H9 (cell line): ENCODE data around the gene FNDC7. TPM values are rescaled to one million over a fixed set of nuclear protein-coding genes. Genes with fewer than 3 reads are reported as not detected.
A peak's percentile ranks its signal among the peaks of the same experiment; 100 is the strongest.

ENCODE experiments used
- DNase-seq: peaks from one replicate; pipeline ENCODE4 v3.0.0-alpha.2; 2017
- H2AFZ ChIP-seq: one replicate; pipeline ENCODE4 v1.6.1; 2013; ENCODE audit warnings: mild to moderate bottlenecking, low read length, control low read depth, moderate library complexity
- H2AK5ac ChIP-seq: 2 replicates; pipeline ENCODE4 v1.6.1; 2013; ENCODE audit warnings: low read length, control low read depth, mixed read lengths; ENCODE audit not compliant: insufficient read length
- H2BK120ac ChIP-seq: one replicate; pipeline ENCODE4 v1.6.1; 2013; ENCODE audit warnings: low read depth, mild to moderate bottlenecking, low read length, control low read depth, inconsistent platforms; ENCODE audit not compliant: poor library complexity, severe bottlenecking
- H2BK12ac ChIP-seq: 2 replicates; pipeline ENCODE4 v1.6.1; 2013; ENCODE audit warnings: low read length, control low read depth, mixed read lengths, low read depth; ENCODE audit not compliant: insufficient read length
- H2BK15ac ChIP-seq: 2 replicates; pipeline ENCODE4 v1.6.1; 2013; ENCODE audit warnings: low read depth, low read length, control low read depth
- H2BK20ac ChIP-seq: one replicate; pipeline ENCODE4 v1.6.1; 2013; ENCODE audit warnings: low read depth, mild to moderate bottlenecking, low read length, control low read depth, inconsistent platforms; ENCODE audit not compliant: poor library complexity, severe bottlenecking
- H2BK5ac ChIP-seq: 2 replicates; pipeline ENCODE4 v1.6.1; 2013; ENCODE audit warnings: low read length, control low read depth, mixed read lengths; ENCODE audit not compliant: insufficient read length
- H3K14ac ChIP-seq: 2 replicates; pipeline ENCODE4 v1.6.1; 2013; ENCODE audit warnings: low read length, control low read depth; ENCODE audit not compliant: insufficient read depth
- H3K18ac ChIP-seq: 2 replicates; pipeline ENCODE4 v1.6.1; 2013; ENCODE audit warnings: low read depth, mild to moderate bottlenecking, mixed read lengths, low read length, control low read depth; ENCODE audit not compliant: insufficient read length
- H3K23ac ChIP-seq: 2 replicates; pipeline ENCODE4 v1.6.1; 2013; ENCODE audit warnings: low read length, control low read depth, mixed read lengths, low read depth; ENCODE audit not compliant: insufficient read length
- H3K23me2 ChIP-seq: 2 replicates; pipeline ENCODE4 v1.6.1; 2013; ENCODE audit warnings: low read depth, mild to moderate bottlenecking, mixed read lengths, low read length, control low read depth; ENCODE audit not compliant: insufficient read length, poor library complexity, severe bottlenecking
- H3K27ac ChIP-seq: 2 replicates; pipeline ENCODE4 v1.5.1; 2013; ENCODE audit warnings: low read length, control low read depth, mixed read lengths, low read depth; ENCODE audit not compliant: insufficient read length
- H3K27me3 ChIP-seq: 2 replicates; pipeline ENCODE4 v1.6.1; 2013; ENCODE audit warnings: low read length, control low read depth, inconsistent platforms; ENCODE audit not compliant: insufficient read depth
- H3K4ac ChIP-seq: 2 replicates; pipeline ENCODE4 v1.6.1; 2013; ENCODE audit warnings: low read depth, mild to moderate bottlenecking, control low read depth, inconsistent platforms, low read length, moderate library complexity
- H3K4me1 ChIP-seq: 2 replicates; pipeline ENCODE4 v1.6.1; 2013; ENCODE audit warnings: low read length, control low read depth, inconsistent platforms; ENCODE audit not compliant: insufficient read depth
- H3K4me2 ChIP-seq: 2 replicates; pipeline ENCODE4 v1.6.1; 2013; ENCODE audit warnings: low read length, control low read depth, mixed read lengths; ENCODE audit not compliant: insufficient read length, insufficient read depth
- H3K56ac ChIP-seq: 2 replicates; pipeline ENCODE4 v1.6.1; 2013; ENCODE audit warnings: low read depth, mild to moderate bottlenecking, mixed read lengths, low read length, control low read depth; ENCODE audit not compliant: insufficient read length
- H3K79me1 ChIP-seq: 2 replicates; pipeline ENCODE4 v1.6.1; 2013; ENCODE audit warnings: low read depth, mild to moderate bottlenecking, moderate library complexity, low read length, control low read depth, inconsistent platforms; ENCODE audit not compliant: insufficient read depth, poor library complexity, severe bottlenecking
- H3K79me2 ChIP-seq: 2 replicates; pipeline ENCODE4 v1.6.1; 2013; ENCODE audit warnings: low read length, control low read depth, inconsistent platforms; ENCODE audit not compliant: insufficient read depth
- H3K9ac ChIP-seq: 2 replicates; pipeline ENCODE4 v1.6.1; 2013; ENCODE audit warnings: low read length, control low read depth, mixed read lengths; ENCODE audit not compliant: insufficient read length; ENCODE audit errors: extremely low read depth
- H3K9me3 ChIP-seq: one replicate; pipeline ENCODE4 v1.6.1; 2013; ENCODE audit warnings: low read depth, low read length, inconsistent platforms; ENCODE audit not compliant: control insufficient read depth
- H3T11ph ChIP-seq: one replicate; pipeline ENCODE4 v1.6.1; 2013; ENCODE audit warnings: mild to moderate bottlenecking, low read length, control low read depth, inconsistent platforms
- H4K20me1 ChIP-seq: one replicate; pipeline ENCODE4 v1.6.1; 2013; ENCODE audit not compliant: control insufficient read depth, insufficient read length, insufficient read depth
- H4K5ac ChIP-seq: 2 replicates; pipeline ENCODE4 v1.6.1; 2013; ENCODE audit warnings: low read depth, mild to moderate bottlenecking, mixed read lengths, low read length, control low read depth; ENCODE audit not compliant: insufficient read length
- H4K8ac ChIP-seq: replicated peaks from 2 replicates; pipeline ENCODE4 v1.6.1; 2013; ENCODE audit warnings: low read length, control low read depth, mixed read lengths, low read depth; ENCODE audit not compliant: insufficient read length
- H4K91ac ChIP-seq: 2 replicates; pipeline ENCODE4 v1.6.1; 2013; ENCODE audit warnings: low read depth, mild to moderate bottlenecking, moderate library complexity, mixed read lengths, low read length, control low read depth; ENCODE audit not compliant: insufficient read length
- H3K27ac Mint-ChIP-seq, 3 experiments: 2 replicates in 2 of 3; 3 replicates in 1 of 3; pipeline ENCODE4 v1.8.0; 2020 to 2021; ENCODE audit warnings: mixed read lengths in 3 of 3, mild to moderate bottlenecking in 1 of 3, moderate library complexity in 1 of 3
- H3K27me3 Mint-ChIP-seq: 2 replicates; pipeline ENCODE4 v1.8.0; 2021; ENCODE audit warnings: low read depth, mild to moderate bottlenecking, moderate library complexity, mixed read lengths
- H3K36me3 Mint-ChIP-seq, 3 experiments: 2 replicates in 2 of 3; 3 replicates in 1 of 3; pipeline ENCODE4 v1.8.0; 2020 to 2021; ENCODE audit warnings: low read depth in 3 of 3, mixed read lengths in 3 of 3; ENCODE audit not compliant: insufficient read depth in 1 of 3
- H3K4me1 Mint-ChIP-seq, 2 experiments: 2 replicates each; pipeline ENCODE4 v1.8.0; 2020; ENCODE audit warnings: mixed read lengths in 2 of 2
- H3K4me3 Mint-ChIP-seq, 2 experiments: 2 replicates in 1 of 2; 3 replicates in 1 of 2; pipeline ENCODE4 v1.8.0; 2020 to 2021; ENCODE audit warnings: mild to moderate bottlenecking in 2 of 2, mixed read lengths in 2 of 2, moderate library complexity in 1 of 2
- H3K9me3 Mint-ChIP-seq, 2 experiments: 2 replicates in 1 of 2; 3 replicates in 1 of 2; pipeline ENCODE4 v1.8.0; 2020; ENCODE audit warnings: mild to moderate bottlenecking in 2 of 2, mixed read lengths in 2 of 2, moderate library complexity in 1 of 2
- WGBS: extraction: QIAGEN DNeasy Blood & Tissue Kit; methylation state at CpG from one replicate; pipeline ENCODE4 v1.1.7; 2013; ENCODE audit warnings: missing lambda C conversion rate, low lambda C conversion rate, mixed read lengths; ENCODE audit not compliant: insufficient read length; ENCODE audit errors: extremely low coverage; 5-methylcytosine and 5-hydroxymethylcytosine counted together
- total RNA-seq: library from RNA; stranded (reverse); gene quantifications from 2 replicates; pipeline ENCODE4 v1.2.1, GENCODE V29; 2021
- TF ChIP-seq, protein P1 (sequence below): fragments of 200-600 bp; sonication (generic); conservative IDR thresholded peaks from 3 replicates; pipeline ENCODE4 v1.8.0; 2021; ENCODE audit warnings: antibody characterized with exemption, mild to moderate bottlenecking

The FNDC7 gene
- total RNA-seq, 1 experiment from 2014 or later = 0.13 TPM

DNA sequence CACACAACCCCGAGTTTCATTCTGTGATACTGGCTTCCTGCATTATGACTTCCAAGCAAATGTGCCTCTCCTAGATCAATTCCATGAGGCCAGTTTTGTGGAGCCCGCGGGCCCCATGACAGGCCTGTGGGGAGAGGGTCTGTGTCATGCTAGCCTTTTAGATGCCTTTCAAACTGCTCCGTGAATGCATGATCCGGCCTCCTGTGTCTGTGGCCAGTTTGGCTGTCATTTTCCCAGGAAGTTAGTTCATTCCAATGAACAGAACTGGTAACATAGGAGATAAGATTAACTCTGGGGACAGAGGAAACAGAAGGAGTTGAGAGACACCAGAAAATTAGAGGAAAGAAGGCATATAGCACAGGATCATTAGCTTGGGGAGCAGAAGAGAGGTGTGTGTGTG lies 3.2 kb downstream of the FNDC7 start:
- peaks cover 2% of the 10 kb centered on the region; the same call in 1 of the 2 replicates for H3K4me1 ChIP-seq
- no peak overlapping the region for H3K56ac ChIP-seq
- TF ChIP-seq, protein P1, sequence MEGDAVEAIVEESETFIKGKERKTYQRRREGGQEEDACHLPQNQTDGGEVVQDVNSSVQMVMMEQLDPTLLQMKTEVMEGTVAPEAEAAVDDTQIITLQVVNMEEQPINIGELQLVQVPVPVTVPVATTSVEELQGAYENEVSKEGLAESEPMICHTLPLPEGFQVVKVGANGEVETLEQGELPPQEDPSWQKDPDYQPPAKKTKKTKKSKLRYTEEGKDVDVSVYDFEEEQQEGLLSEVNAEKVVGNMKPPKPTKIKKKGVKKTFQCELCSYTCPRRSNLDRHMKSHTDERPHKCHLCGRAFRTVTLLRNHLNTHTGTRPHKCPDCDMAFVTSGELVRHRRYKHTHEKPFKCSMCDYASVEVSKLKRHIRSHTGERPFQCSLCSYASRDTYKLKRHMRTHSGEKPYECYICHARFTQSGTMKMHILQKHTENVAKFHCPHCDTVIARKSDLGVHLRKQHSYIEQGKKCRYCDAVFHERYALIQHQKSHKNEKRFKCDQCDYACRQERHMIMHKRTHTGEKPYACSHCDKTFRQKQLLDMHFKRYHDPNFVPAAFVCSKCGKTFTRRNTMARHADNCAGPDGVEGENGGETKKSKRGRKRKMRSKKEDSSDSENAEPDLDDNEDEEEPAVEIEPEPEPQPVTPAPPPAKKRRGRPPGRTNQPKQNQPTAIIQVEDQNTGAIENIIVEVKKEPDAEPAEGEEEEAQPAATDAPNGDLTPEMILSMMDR = no peak
- Mint-ChIP-seq H3K27me3 (peaks cover under 1% of the 10 kb centered on the region; the same call in 1 of the 2 replicates), H3K4me3 (no peak overlapping the region), H3K36me3 (no peaks in the 10 kb centered on the region; a peak in 2 of 7 replicates), H3K9me3 (no peaks in the 10 kb centered on the region), H3K4me1 (peaks cover 32 to 54% of the 10 kb centered on the region in 2 experiments), H3K27ac (peak overlapping the region in 1 of 3 experiments; percentile 9; a peak in 1 of 7 replicates)
- H3K9ac ChIP-seq = no peak overlapping the region
- no peak overlapping the region for H3K4ac ChIP-seq
- H4K20me1 ChIP-seq = no peaks in the 10 kb centered on the region
- no peaks in the 10 kb centered on the region for H3K27me3 ChIP-seq
- H3T11ph ChIP-seq = no peak overlapping the region
- no peak overlapping the region for H3K23ac ChIP-seq
- no peaks in the 10 kb centered on the region for H3K79me1 ChIP-seq
- H2AFZ ChIP-seq = no peak overlapping the region
- H3K4me2 ChIP-seq = no peak overlapping the region
- H3K14ac ChIP-seq = no peak overlapping the region
- H3K23me2 ChIP-seq = no peaks in the 10 kb centered on the region
- H4K5ac ChIP-seq = no peak overlapping the region
- H3K27ac ChIP-seq = no peak overlapping the region
- no peak overlapping the region for H2AK5ac ChIP-seq
- H2BK5ac ChIP-seq = no peak overlapping the region
- H3K9me3 ChIP-seq = no peaks in the 10 kb centered on the region
- H3K79me2 ChIP-seq = no peaks in the 10 kb centered on the region
- no CpG with 5 or more reads among the region's 5 CpGs for WGBS
- H2BK12ac ChIP-seq = no peak overlapping the region
- no peak overlapping the region for H4K8ac ChIP-seq
- no peak for DNase-seq
- no peak overlapping the region for H2BK20ac ChIP-seq
- no peak overlapping the region for H2BK15ac ChIP-seq
- H2BK120ac ChIP-seq = no peak overlapping the region
- no peak overlapping the region for H3K18ac ChIP-seq
- H4K91ac ChIP-seq = no peak overlapping the region
